ENCODE data around the gene KLF15. TPM values are rescaled to one million over a fixed set of nuclear protein-coding genes. Genes with fewer than 3 reads are reported as not detected.

The KLF15 gene
- total and polyA plus RNA-seq, 2 donors (not counting 1 experiment from before 2014, with no cell fraction given), result 0.10 to 2.2 TPM

DNA sequence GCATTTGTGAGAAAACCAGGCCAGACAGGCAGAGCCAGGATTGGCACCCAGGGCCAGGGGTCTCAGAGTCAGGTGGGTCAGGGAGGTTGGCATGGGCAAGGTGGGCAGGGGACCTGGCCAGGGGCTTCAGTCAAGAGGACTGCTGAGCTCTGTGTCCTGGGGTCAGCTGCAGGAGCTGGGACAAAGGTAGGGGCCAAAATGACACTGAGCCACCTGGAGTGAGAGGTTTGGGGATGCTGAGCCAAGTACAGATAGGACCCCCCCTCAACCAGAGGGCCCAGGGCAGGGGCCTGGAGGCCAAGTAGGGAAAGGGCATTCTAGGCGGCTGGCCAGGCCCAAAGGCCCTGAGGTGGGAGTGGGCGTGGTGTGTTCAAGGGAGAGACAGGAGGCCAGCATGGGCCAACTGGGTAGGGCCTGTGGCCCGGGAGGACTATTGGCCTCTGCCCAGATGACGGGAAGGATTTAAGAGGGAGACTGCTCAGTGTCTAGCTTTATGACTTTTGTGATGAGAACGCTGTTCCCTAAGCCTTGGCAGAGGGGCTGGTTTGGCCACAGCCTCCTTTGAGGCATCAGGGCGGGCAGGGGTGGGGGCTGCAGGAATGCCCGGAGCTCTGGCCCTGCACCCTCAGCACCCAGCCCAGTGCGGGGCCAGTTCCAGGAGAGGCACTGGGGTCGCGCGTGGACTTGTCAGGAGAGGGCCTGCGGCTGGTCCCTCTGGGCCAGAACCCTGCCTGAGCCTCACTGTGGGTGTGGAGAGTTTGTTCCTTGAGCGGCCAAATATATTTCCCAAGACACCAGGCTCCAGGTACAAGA, 40.6 kb upstream of the KLF15 start:
- no peak overlapping the region for H3K4me3 ChIP-seq (ENCODE audit: control extremely low read depth in 1 of 5, extremely low read depth in 1 of 5, insufficient read depth in 1 of 5, low read depth in 2 of 5, low read length in 4 of 5)
- no peak overlapping the region for H3K9ac ChIP-seq (ENCODE audit: low read length)
- peaks cover 0 to 10% (median 1%) of the 10 kb centered on the region in 4 experiments for H3K27me3 ChIP-seq (replicated peaks in 1 of 4; ENCODE audit: control extremely low read depth in 1 of 4, control insufficient read depth in 3 of 4, insufficient read depth in 4 of 4, low read length in 3 of 4)
- H3K36me3 ChIP-seq (replicated peaks in 1 of 2; ENCODE audit: control extremely low read depth in 1 of 2, control insufficient read depth in 1 of 2, extremely low read depth in 1 of 2, insufficient read depth in 2 of 2, low read length in 1 of 2), result no peaks in the 10 kb centered on the region
- Mint-ChIP-seq H3K9me3 (ENCODE audit: insufficient read depth) (peaks cover 8% of the 10 kb centered on the region), H3K4me3 (no peak overlapping the region), H3K27ac (no peak overlapping the region), H3K27me3 (peaks cover 34% of the 10 kb centered on the region), H3K4me1 (peaks cover 5% of the 10 kb centered on the region)
- no peaks in the 10 kb centered on the region for H4K20me1 ChIP-seq (ENCODE audit: control insufficient read depth, insufficient read depth, low read length, poor library complexity, severe bottlenecking)
- TF ChIP-seq EZH2 (IDR thresholded peaks at IDR 0.05; ENCODE audit: borderline replicate concordance, insufficient read depth, low read depth, low read length, poor library complexity, severe bottlenecking), result no peak
- TF ChIP-seq, protein P1, sequence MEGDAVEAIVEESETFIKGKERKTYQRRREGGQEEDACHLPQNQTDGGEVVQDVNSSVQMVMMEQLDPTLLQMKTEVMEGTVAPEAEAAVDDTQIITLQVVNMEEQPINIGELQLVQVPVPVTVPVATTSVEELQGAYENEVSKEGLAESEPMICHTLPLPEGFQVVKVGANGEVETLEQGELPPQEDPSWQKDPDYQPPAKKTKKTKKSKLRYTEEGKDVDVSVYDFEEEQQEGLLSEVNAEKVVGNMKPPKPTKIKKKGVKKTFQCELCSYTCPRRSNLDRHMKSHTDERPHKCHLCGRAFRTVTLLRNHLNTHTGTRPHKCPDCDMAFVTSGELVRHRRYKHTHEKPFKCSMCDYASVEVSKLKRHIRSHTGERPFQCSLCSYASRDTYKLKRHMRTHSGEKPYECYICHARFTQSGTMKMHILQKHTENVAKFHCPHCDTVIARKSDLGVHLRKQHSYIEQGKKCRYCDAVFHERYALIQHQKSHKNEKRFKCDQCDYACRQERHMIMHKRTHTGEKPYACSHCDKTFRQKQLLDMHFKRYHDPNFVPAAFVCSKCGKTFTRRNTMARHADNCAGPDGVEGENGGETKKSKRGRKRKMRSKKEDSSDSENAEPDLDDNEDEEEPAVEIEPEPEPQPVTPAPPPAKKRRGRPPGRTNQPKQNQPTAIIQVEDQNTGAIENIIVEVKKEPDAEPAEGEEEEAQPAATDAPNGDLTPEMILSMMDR (IDR thresholded peaks at IDR 0.05), result no peak
- intact Hi-C loops (cut with micrococcal nuclease), result no loop called here
- no peak overlapping the region for H2AFZ ChIP-seq (ENCODE audit: insufficient read depth, low read depth, low read length, poor library complexity, severe bottlenecking)
- no peak overlapping the region for H3K27ac ChIP-seq (ENCODE audit: low read length in 2 of 2)
- peaks cover 0 to 33% (median 9%) of the 10 kb centered on the region in 3 donors for H3K9me3 ChIP-seq (ENCODE audit: control extremely low read depth in 1 of 3, control insufficient read depth in 2 of 3, insufficient read depth in 1 of 3, low read length in 2 of 3)
- ChIA-PET CTCF (no interaction called here), POLR2A (no interaction called here)
- no peaks in the 10 kb centered on the region for H3K4me1 ChIP-seq (ENCODE audit: control insufficient read depth in 2 of 2, insufficient read depth in 2 of 2, low read length in 2 of 2)
- ATAC-seq (ENCODE audit: low read depth), result no peak
- no peaks in the 10 kb centered on the region for H3K79me2 ChIP-seq (ENCODE audit: control insufficient read depth, insufficient read depth, low read length)
- 98% methylated on average over 12 of the region's 13 CpGs for WGBS (ENCODE audit: insufficient coverage)
- DNase-seq, result no peak
- H3K4me2 ChIP-seq (replicated peaks; ENCODE audit: low read depth, low read length, poor library complexity, severe bottlenecking), result no peak overlapping the region

DNA sequence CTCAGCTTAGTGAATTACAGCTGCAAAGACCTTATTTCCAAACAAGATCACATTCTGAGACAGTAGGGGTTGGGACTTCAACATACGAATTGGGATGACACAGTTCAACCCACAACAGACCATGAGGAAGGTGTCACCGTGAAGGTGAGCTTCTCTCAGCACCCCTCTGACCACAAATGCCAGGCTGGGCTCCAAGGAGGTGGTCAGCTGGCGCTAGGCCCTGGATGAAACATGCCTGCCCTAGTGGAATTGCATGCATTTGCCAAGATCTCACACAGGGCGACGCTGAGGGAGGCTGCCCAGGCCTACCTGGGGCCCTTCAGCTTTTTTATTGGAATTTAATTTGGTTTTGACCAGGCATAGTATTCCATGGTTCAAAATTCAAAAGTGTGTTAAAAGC, 39.3 kb upstream of the KLF15 start:
- Histone ChIP-seq H4K20me1 (ENCODE audit: control insufficient read depth, insufficient read depth, low read length, poor library complexity, severe bottlenecking) (no peaks in the 10 kb centered on the region), H3K4me1 (ENCODE audit: control insufficient read depth in 2 of 2, insufficient read depth in 2 of 2, low read length in 2 of 2) (no peaks in the 10 kb centered on the region), H2AFZ (ENCODE audit: insufficient read depth, low read depth, low read length, poor library complexity, severe bottlenecking) (no peak overlapping the region), H3K4me3 (ENCODE audit: control extremely low read depth in 1 of 5, extremely low read depth in 1 of 5, insufficient read depth in 1 of 5, low read depth in 2 of 5, low read length in 4 of 5) (no peak overlapping the region), H3K9ac (ENCODE audit: low read length) (no peak overlapping the region), H3K36me3 (replicated peaks in 1 of 2; ENCODE audit: control extremely low read depth in 1 of 2, control insufficient read depth in 1 of 2, extremely low read depth in 1 of 2, insufficient read depth in 2 of 2, low read length in 1 of 2) (no peaks in the 10 kb centered on the region), H3K27me3 (replicated peaks in 1 of 4; ENCODE audit: control extremely low read depth in 1 of 4, control insufficient read depth in 3 of 4, insufficient read depth in 4 of 4, low read length in 3 of 4) (peaks cover 0 to 19% (median 5%) of the 10 kb centered on the region in 4 experiments), H3K9me3 (ENCODE audit: control extremely low read depth in 1 of 3, control insufficient read depth in 2 of 3, insufficient read depth in 1 of 3, low read length in 2 of 3) (peaks cover 0 to 33% (median 9%) of the 10 kb centered on the region in 3 donors), H3K79me2 (ENCODE audit: control insufficient read depth, insufficient read depth, low read length) (no peaks in the 10 kb centered on the region), H3K27ac (ENCODE audit: low read length in 2 of 2) (no peak overlapping the region), H3K4me2 (replicated peaks; ENCODE audit: low read depth, low read length, poor library complexity, severe bottlenecking) (no peak overlapping the region)
- peaks cover 37% of the 10 kb centered on the region for H3K27me3 Mint-ChIP-seq
- H3K9me3 Mint-ChIP-seq (ENCODE audit: insufficient read depth), result peaks cover 8% of the 10 kb centered on the region
- H3K4me3 Mint-ChIP-seq, result no peak overlapping the region
- WGBS (ENCODE audit: insufficient coverage), result 80% methylated on average over 1 of the region's 5 CpGs
- intact Hi-C loops (cut with micrococcal nuclease), result no loop called here
- no peak for TF ChIP-seq EZH2 (IDR thresholded peaks at IDR 0.05; ENCODE audit: borderline replicate concordance, insufficient read depth, low read depth, low read length, poor library complexity, severe bottlenecking)
- TF ChIP-seq, protein P1 (IDR thresholded peaks at IDR 0.05), result no peak
- peaks cover 5% of the 10 kb centered on the region for H3K4me1 Mint-ChIP-seq
- CTCF ChIA-PET, result no interaction called here
- ATAC-seq (ENCODE audit: low read depth), result no peak
- no peak overlapping the region for H3K27ac Mint-ChIP-seq
- no peak for DNase-seq
- POLR2A ChIA-PET, result no interaction called here

Data from B cell (primary cell).